ENCODE results near the gene USP35. TPM values are rescaled to one million over a fixed set of nuclear protein-coding genes. Genes with fewer than 3 reads are reported as not detected.

The USP35 gene
- total and polyA plus RNA-seq, 2 donors (not counting 1 experiment from before 2014, with no cell fraction given): 4.8 to 6.0 TPM

DNA sequence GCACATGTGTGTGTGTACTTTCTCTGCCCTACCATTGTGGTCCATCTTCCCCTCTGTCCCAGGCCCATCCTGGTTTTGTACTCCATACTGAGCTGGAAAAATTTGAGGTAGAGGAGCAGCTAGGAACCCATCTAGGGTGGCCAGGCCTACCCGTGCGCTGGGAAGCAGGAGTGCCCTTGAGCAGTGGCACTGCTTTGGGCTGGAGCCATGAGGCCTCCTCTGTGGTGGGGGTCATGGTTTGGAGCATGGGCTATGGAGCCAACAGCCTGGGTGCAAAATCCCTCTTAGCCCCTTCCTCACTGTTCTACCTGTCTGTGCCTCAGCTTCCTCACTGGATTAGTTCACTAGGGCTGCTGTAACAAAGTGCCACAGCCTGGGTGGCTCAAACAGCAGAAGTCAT lies 27.4 kb upstream of the USP35 start:
- no peak overlapping the region for H3K4me2 ChIP-seq (replicated peaks; ENCODE audit: low read depth, low read length, poor library complexity, severe bottlenecking)
- H3K9ac ChIP-seq (ENCODE audit: low read length): no peak overlapping the region
- ChIA-PET CTCF (no interaction called here), POLR2A (no interaction called here)
- H2AFZ ChIP-seq (ENCODE audit: insufficient read depth, low read depth, low read length, poor library complexity, severe bottlenecking): no peak overlapping the region
- H3K27ac ChIP-seq (ENCODE audit: low read length in 2 of 2): no peak overlapping the region
- ATAC-seq (ENCODE audit: low read depth) (no peak), DNase-seq (no peak)
- TF ChIP-seq CTCF (IDR thresholded peaks at IDR 0.05): no peak
- no peak for TF ChIP-seq EZH2 (IDR thresholded peaks at IDR 0.05; ENCODE audit: borderline replicate concordance, insufficient read depth, low read depth, low read length, poor library complexity, severe bottlenecking)
- H3K79me2 ChIP-seq (ENCODE audit: control insufficient read depth, insufficient read depth, low read length): no peaks in the 10 kb centered on the region
- no peaks in the 10 kb centered on the region for H3K27me3 Mint-ChIP-seq
- no peak overlapping the region for H3K4me3 ChIP-seq (ENCODE audit: control extremely low read depth in 1 of 5, extremely low read depth in 1 of 5, insufficient read depth in 1 of 5, low read depth in 2 of 5, low read length in 4 of 5)
- H3K4me1 ChIP-seq (ENCODE audit: control insufficient read depth in 2 of 2, insufficient read depth in 2 of 2, low read length in 2 of 2): no peaks in the 10 kb centered on the region
- no peak overlapping the region for H3K27ac Mint-ChIP-seq
- no peaks in the 10 kb centered on the region for H3K9me3 ChIP-seq (ENCODE audit: control extremely low read depth in 1 of 3, control insufficient read depth in 2 of 3, insufficient read depth in 1 of 3, low read length in 2 of 3)
- no peak overlapping the region for H3K4me3 Mint-ChIP-seq
- intact Hi-C loops (cut with micrococcal nuclease): no loop called here
- H3K4me1 Mint-ChIP-seq: no peaks in the 10 kb centered on the region
- no peaks in the 10 kb centered on the region for H4K20me1 ChIP-seq (ENCODE audit: control insufficient read depth, insufficient read depth, low read length, poor library complexity, severe bottlenecking)
- WGBS (ENCODE audit: insufficient coverage): 93% methylated on average over 2 of the region's 2 CpGs
- no peaks in the 10 kb centered on the region for H3K9me3 Mint-ChIP-seq (ENCODE audit: insufficient read depth)
- H3K27me3 ChIP-seq (replicated peaks in 1 of 4; ENCODE audit: control extremely low read depth in 1 of 4, control insufficient read depth in 3 of 4, insufficient read depth in 4 of 4, low read length in 3 of 4): no peaks in the 10 kb centered on the region
- no peaks in the 10 kb centered on the region for H3K36me3 ChIP-seq (replicated peaks in 1 of 2; ENCODE audit: control extremely low read depth in 1 of 2, control insufficient read depth in 1 of 2, extremely low read depth in 1 of 2, insufficient read depth in 2 of 2, low read length in 1 of 2)

DNA sequence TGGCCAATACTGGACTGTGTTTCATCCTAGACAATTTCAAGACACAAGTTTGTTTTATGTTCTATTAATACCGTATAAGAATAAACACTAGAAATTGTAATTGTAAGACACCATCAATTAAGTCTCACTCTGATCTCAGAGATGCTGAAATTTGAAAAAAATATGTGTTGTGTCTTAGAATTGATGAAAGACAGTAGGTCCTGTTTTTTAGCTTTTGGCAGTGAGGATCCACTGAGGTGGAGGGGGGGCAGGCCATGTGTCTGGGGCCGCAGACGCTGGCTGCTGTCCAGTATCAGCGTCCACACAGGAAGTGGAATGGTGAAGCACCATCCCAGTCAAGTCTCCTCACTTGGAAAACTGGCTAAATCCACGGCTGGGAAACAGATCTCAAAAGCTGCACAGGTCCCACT lies 26.8 kb upstream of the USP35 start:
- Histone ChIP-seq H3K4me1 (ENCODE audit: control insufficient read depth in 2 of 2, insufficient read depth in 2 of 2, low read length in 2 of 2) (no peaks in the 10 kb centered on the region), H2AFZ (ENCODE audit: insufficient read depth, low read depth, low read length, poor library complexity, severe bottlenecking) (no peak overlapping the region), H3K79me2 (ENCODE audit: control insufficient read depth, insufficient read depth, low read length) (no peaks in the 10 kb centered on the region), H4K20me1 (ENCODE audit: control insufficient read depth, insufficient read depth, low read length, poor library complexity, severe bottlenecking) (no peaks in the 10 kb centered on the region), H3K4me3 (ENCODE audit: control extremely low read depth in 1 of 5, extremely low read depth in 1 of 5, insufficient read depth in 1 of 5, low read depth in 2 of 5, low read length in 4 of 5) (no peak overlapping the region), H3K9me3 (ENCODE audit: control extremely low read depth in 1 of 3, control insufficient read depth in 2 of 3, insufficient read depth in 1 of 3, low read length in 2 of 3) (no peaks in the 10 kb centered on the region), H3K27me3 (replicated peaks in 1 of 4; ENCODE audit: control extremely low read depth in 1 of 4, control insufficient read depth in 3 of 4, insufficient read depth in 4 of 4, low read length in 3 of 4) (no peaks in the 10 kb centered on the region), H3K9ac (ENCODE audit: low read length) (no peak overlapping the region), H3K4me2 (replicated peaks; ENCODE audit: low read depth, low read length, poor library complexity, severe bottlenecking) (no peak overlapping the region), H3K27ac (ENCODE audit: low read length in 2 of 2) (no peak overlapping the region), H3K36me3 (replicated peaks in 1 of 2; ENCODE audit: control extremely low read depth in 1 of 2, control insufficient read depth in 1 of 2, extremely low read depth in 1 of 2, insufficient read depth in 2 of 2, low read length in 1 of 2) (no peaks in the 10 kb centered on the region)
- ChIA-PET CTCF (no interaction called here), POLR2A (no interaction called here)
- ATAC-seq (ENCODE audit: low read depth): no peak
- TF ChIP-seq EZH2 (IDR thresholded peaks at IDR 0.05; ENCODE audit: borderline replicate concordance, insufficient read depth, low read depth, low read length, poor library complexity, severe bottlenecking) (no peak), CTCF (IDR thresholded peaks at IDR 0.05) (no peak)
- Mint-ChIP-seq H3K27me3 (no peaks in the 10 kb centered on the region), H3K27ac (no peak overlapping the region), H3K4me1 (no peaks in the 10 kb centered on the region), H3K4me3 (no peak overlapping the region), H3K9me3 (ENCODE audit: insufficient read depth) (no peaks in the 10 kb centered on the region)
- WGBS (ENCODE audit: insufficient coverage): 94% methylated on average over 4 of the region's 5 CpGs
- no peak for DNase-seq
- intact Hi-C loops (cut with micrococcal nuclease): no loop called here
